ENCODE results near the gene ZNF586. TPM values are rescaled to one million over a fixed set of nuclear protein-coding genes. Genes with fewer than 3 reads are reported as not detected.

ZNF586 gene
- total and polyA plus RNA-seq, 10 of the 15 experiments (the other 5 are each of a cell fraction or from before 2014, with no cell fraction given) = 3.9 to 24.2 (median 15.0) TPM

DNA sequence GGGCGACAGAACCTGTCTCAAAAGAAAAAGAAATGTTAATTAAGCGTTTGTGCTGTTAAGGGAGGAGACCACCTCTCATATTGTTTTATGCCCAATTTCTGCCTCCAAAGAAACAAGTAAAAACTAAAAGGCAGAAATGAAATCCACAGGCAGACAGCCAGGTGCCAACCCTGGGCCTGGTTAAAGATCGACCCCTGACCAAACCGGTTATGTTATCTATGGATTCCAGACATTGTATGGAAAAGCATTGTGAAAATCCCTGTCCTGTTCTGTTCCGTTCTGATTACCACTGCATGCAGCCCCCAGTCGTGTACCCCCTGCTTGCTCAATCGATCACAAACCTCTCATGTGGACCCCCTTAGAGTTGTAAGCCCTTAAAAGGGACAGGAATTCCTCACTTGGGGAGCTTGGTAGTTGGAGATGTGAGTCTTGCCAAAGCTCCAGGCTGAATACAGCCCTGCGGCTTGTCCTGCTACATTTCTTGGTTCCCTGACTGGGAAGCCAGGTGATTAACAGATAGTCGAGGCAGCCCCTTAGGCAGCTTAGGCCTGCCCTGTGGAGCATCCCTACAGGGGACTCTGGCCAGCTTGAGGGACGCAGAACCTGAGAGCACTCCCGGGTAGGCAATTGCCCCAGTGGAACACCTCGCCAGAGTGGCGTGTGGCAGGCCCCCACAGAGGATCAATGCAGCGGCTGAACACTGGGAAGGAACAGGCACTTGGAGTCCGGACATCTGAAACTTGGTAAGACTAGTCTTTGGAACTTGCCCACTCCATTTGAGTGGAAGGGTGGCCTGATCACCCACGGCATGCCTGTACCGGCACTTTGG lies 46.0 kb downstream of the ZNF586 start:
- Histone ChIP-seq H3K4me3 (peak overlapping the region; percentile 93), H2AFZ (ENCODE audit: control insufficient read depth, low read depth, low read length) (peak overlapping the region; percentile 88), H3K4me2 (ENCODE audit: control insufficient read depth, insufficient read depth) (peak overlapping the region; percentile 98), H4K20me1 (ENCODE audit: control insufficient read depth, insufficient read depth) (no peaks in the 10 kb centered on the region), H3K79me2 (ENCODE audit: control insufficient read depth, insufficient read depth, low read length) (peaks cover 27% of the 10 kb centered on the region), H3K9ac (ENCODE audit: control insufficient read depth, insufficient read depth, low read length) (no peak overlapping the region; the same call in 1 of the 2 replicates), H3K4me1 (ENCODE audit: control insufficient read depth, insufficient read depth, low read length) (peaks cover 8% of the 10 kb centered on the region), H3K9me3 (replicated peaks; ENCODE audit: control insufficient read depth, insufficient read depth, low read length) (no peaks in the 10 kb centered on the region), H3K27ac (ENCODE audit: control insufficient read depth, insufficient read depth) (peak overlapping the region; percentile 82; the same call in 1 of the 2 replicates), H3K36me3 (ENCODE audit: control insufficient read depth in 2 of 2, insufficient read depth in 2 of 2, low read length in 1 of 2) (0 out of 4 replicates have a peak, but pooled peaks cover 0 to under 1% of the 10 kb centered on the region in 2 experiments), H3K27me3 (replicated peaks in 1 of 2; ENCODE audit: control insufficient read depth in 2 of 2, insufficient read depth in 2 of 2, low read length in 1 of 2) (no peaks in the 10 kb centered on the region)
- ChIA-PET SMC1A (ENCODE audit: uncharacterized antibody, unreplicated experiment) (no interaction called here), RAD21 (ENCODE audit: unreplicated experiment) (no interaction called here), CTCF (interaction anchor here (0.9 kb wide), 1 partner anchor 13 kb away, joined by 3 read pairs; no protein-coding TSS in a partner anchor), POLR2A (interaction anchor here (0.6 to 1.0 kb wide), 3 partner anchors 15 to 28 kb away, joined by 3 read pairs; no protein-coding TSS in a partner anchor)
- FAIRE-seq (no peak), DNase-seq (ENCODE audit: low read depth, low spot score) (no peak), ATAC-seq (no peak)
- in situ Hi-C loops (cut with MboI) = loop anchor here (25.0 kb wide), 1 partner anchor 1678 kb away; the partner anchor contains the start of gene ZNF444
- TF ChIP-seq CHD2 (IDR thresholded peaks at IDR 0.05; ENCODE audit: borderline replicate concordance, low read depth, low read length) (no peak), HCFC1 (IDR thresholded peaks at IDR 0.05; ENCODE audit: low read length) (no peak), CBX5 (IDR thresholded peaks at IDR 0.05; ENCODE audit: low read depth) (no peak), GATAD2B (conservative IDR thresholded peaks at IDR 0.05; ENCODE audit: low read depth) (no peak), JUND (IDR thresholded peaks at IDR 0.05; ENCODE audit: low read depth, low read length) (no peak), ZNF622 (IDR thresholded peaks at IDR 0.05) (no peak), SUZ12 (IDR thresholded peaks at IDR 0.05; ENCODE audit: unreplicated experiment) (no peak)
- TF ChIP-seq, protein P1, sequence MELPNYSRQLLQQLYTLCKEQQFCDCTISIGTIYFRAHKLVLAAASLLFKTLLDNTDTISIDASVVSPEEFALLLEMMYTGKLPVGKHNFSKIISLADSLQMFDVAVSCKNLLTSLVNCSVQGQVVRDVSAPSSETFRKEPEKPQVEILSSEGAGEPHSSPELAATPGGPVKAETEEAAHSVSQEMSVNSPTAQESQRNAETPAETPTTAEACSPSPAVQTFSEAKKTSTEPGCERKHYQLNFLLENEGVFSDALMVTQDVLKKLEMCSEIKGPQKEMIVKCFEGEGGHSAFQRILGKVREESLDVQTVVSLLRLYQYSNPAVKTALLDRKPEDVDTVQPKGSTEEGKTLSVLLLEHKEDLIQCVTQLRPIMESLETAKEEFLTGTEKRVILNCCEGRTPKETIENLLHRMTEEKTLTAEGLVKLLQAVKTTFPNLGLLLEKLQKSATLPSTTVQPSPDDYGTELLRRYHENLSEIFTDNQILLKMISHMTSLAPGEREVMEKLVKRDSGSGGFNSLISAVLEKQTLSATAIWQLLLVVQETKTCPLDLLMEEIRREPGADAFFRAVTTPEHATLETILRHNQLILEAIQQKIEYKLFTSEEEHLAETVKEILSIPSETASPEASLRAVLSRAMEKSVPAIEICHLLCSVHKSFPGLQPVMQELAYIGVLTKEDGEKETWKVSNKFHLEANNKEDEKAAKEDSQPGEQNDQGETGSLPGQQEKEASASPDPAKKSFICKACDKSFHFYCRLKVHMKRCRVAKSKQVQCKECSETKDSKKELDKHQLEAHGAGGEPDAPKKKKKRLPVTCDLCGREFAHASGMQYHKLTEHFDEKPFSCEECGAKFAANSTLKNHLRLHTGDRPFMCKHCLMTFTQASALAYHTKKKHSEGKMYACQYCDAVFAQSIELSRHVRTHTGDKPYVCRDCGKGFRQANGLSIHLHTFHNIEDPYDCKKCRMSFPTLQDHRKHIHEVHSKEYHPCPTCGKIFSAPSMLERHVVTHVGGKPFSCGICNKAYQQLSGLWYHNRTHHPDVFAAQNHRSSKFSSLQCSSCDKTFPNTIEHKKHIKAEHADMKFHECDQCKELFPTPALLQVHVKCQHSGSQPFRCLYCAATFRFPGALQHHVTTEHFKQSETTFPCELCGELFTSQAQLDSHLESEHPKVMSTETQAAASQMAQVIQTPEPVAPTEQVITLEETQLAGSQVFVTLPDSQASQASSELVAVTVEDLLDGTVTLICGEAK (IDR thresholded peaks at IDR 0.05; ENCODE audit: borderline replicate concordance) = no peak
- BruUV-seq (replicated peaks) = no TSS peak
- intact Hi-C loops (cut with micrococcal nuclease; ENCODE audit: unreplicated experiment) = no loop called here
- WGBS (ENCODE audit: insufficient coverage, insufficient replicate concordance, low lambda C conversion rate, missing lambda C conversion rate) = 91% methylated on average over 17 of the region's 17 CpGs
